Measurements from ENCODE around the gene FBXO42. TPM values are rescaled to one million over a fixed set of nuclear protein-coding genes. Genes with fewer than 3 reads are reported as not detected.

FBXO42 gene
- total and polyA plus RNA-seq, 2 of the 13 experiments (the other 11 are each of a cell fraction or from before 2014, with no cell fraction given), result 7.6 to 17.5 TPM

GRCh38 chr1:16366722-16367257 lies 14.5 kb upstream of the FBXO42 start, which contains the start of gene SZRD1 (continued):
- TF ChIP-seq PRDM10 (CRISPR knock-in tag; IDR thresholded peaks at IDR 0.05; ENCODE audit: low read depth) (no peak), ZNF670 (CRISPR knock-in tag; IDR thresholded peaks at IDR 0.05; ENCODE audit: borderline replicate concordance) (no peak), ZFYVE20 (CRISPR knock-in tag; IDR thresholded peaks at IDR 0.05; ENCODE audit: borderline replicate concordance, low read depth) (no peak), HNF1B (CRISPR knock-in tag; IDR thresholded peaks at IDR 0.05) (peak; percentile 90), KLF11 (CRISPR knock-in tag; IDR thresholded peaks at IDR 0.05) (no peak; the same call in 1 of the 2 replicates), ZNF597 (CRISPR knock-in tag; IDR thresholded peaks at IDR 0.05) (no peak), ZNF747 (CRISPR knock-in tag; IDR thresholded peaks at IDR 0.05; ENCODE audit: borderline replicate concordance) (no peak), HDAC6 (IDR thresholded peaks at IDR 0.05; ENCODE audit: low read depth, low read length) (no peak), ZNF432 (CRISPR knock-in tag; IDR thresholded peaks at IDR 0.05; ENCODE audit: borderline replicate concordance) (no peak), UBTF (CRISPR knock-in tag; IDR thresholded peaks at IDR 0.05) (no peak), CSRNP2 (CRISPR knock-in tag; conservative IDR thresholded peaks at IDR 0.05; ENCODE audit: low read depth) (no peak), ESRRA (CRISPR knock-in tag; IDR thresholded peaks at IDR 0.05; ENCODE audit: low read depth) (no peak), NR2C2 (CRISPR knock-in tag; IDR thresholded peaks at IDR 0.05; ENCODE audit: borderline replicate concordance) (peak; percentile 84), TFDP1 (CRISPR knock-in tag; IDR thresholded peaks at IDR 0.05; ENCODE audit: borderline replicate concordance) (peak; percentile 53; the same call in 1 of the 2 replicates), SIN3B (IDR thresholded peaks at IDR 0.05; ENCODE audit: low read length) (no peak), MZF1 (CRISPR knock-in tag; IDR thresholded peaks at IDR 0.05; ENCODE audit: borderline replicate concordance) (no peak), SALL2 (CRISPR knock-in tag; IDR thresholded peaks at IDR 0.05) (no peak)
